Nephron progenitor cell (in vitro differentiated cells): ENCODE results near the gene IFFO2.

ENCODE experiments used
- DNase-seq: peaks from one replicate; pipeline ENCODE4 v3.0.0; 2021
- H3K27ac Mint-ChIP-seq: 2 replicates; pipeline ENCODE4 v1.8.0; 2021; ENCODE audit warnings: mild to moderate bottlenecking, moderate library complexity, mixed read lengths
- H3K27me3 Mint-ChIP-seq: 2 replicates; pipeline ENCODE4 v1.8.0; 2021; ENCODE audit warnings: mild to moderate bottlenecking, low read depth, mixed read lengths; ENCODE audit not compliant: poor library complexity
- H3K36me3 Mint-ChIP-seq: 2 replicates; pipeline ENCODE4 v1.8.0; 2021; ENCODE audit warnings: low read depth, mixed read lengths
- H3K4me1 Mint-ChIP-seq: 2 replicates; pipeline ENCODE4 v1.8.0; 2021; ENCODE audit warnings: mixed read lengths
- H3K4me3 Mint-ChIP-seq: 2 replicates; pipeline ENCODE4 v1.8.0; 2021; ENCODE audit warnings: mild to moderate bottlenecking, moderate library complexity, mixed read lengths
- H3K9me3 Mint-ChIP-seq: 2 replicates; pipeline ENCODE4 v1.8.0; 2021; ENCODE audit warnings: mild to moderate bottlenecking, moderate library complexity, mixed read lengths
- TF ChIP-seq, protein P1 (sequence below): fragments of 200-600 bp; sonication (generic); IDR thresholded peaks from 2 replicates; pipeline ENCODE4 v1.5.0; 2021; ENCODE audit warnings: antibody characterized with exemption

The IFFO2 gene

GRCh38 chr1:18943914-18944572 lies 12.4 kb downstream of the IFFO2 start:
- Mint-ChIP-seq H3K27me3 (no peaks in the 10 kb centered on the region), H3K27ac (no peak overlapping the region), H3K4me1 (peaks cover 86% of the 10 kb centered on the region), H3K9me3 (no peaks in the 10 kb centered on the region), H3K4me3 (no peak overlapping the region), H3K36me3 (no peaks in the 10 kb centered on the region)
- TF ChIP-seq, protein P1, sequence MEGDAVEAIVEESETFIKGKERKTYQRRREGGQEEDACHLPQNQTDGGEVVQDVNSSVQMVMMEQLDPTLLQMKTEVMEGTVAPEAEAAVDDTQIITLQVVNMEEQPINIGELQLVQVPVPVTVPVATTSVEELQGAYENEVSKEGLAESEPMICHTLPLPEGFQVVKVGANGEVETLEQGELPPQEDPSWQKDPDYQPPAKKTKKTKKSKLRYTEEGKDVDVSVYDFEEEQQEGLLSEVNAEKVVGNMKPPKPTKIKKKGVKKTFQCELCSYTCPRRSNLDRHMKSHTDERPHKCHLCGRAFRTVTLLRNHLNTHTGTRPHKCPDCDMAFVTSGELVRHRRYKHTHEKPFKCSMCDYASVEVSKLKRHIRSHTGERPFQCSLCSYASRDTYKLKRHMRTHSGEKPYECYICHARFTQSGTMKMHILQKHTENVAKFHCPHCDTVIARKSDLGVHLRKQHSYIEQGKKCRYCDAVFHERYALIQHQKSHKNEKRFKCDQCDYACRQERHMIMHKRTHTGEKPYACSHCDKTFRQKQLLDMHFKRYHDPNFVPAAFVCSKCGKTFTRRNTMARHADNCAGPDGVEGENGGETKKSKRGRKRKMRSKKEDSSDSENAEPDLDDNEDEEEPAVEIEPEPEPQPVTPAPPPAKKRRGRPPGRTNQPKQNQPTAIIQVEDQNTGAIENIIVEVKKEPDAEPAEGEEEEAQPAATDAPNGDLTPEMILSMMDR = no peak
- DNase-seq = no peak

DNA sequence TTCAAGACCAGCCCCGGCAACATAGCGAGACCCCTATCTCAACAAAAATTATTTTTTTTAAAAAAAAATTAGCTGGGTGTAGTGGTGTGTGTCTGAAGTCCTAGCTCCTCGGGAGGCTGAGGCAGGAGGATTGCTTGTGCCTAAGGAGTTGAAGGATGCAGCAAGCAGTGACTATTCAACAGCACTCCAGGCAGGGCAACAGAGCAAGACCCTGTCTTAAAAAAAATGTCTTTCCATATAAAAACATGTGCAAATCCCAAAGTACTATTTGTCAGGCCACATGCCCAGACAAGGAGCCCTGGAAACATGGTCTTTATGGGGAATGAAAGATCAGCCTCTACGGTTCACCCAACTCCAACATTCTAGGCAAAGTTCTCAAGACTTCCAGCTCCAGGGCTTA lies 13.3 kb downstream of the IFFO2 start:
- no peaks in the 10 kb centered on the region for H3K9me3 Mint-ChIP-seq
- H3K4me1 Mint-ChIP-seq = peaks cover 81% of the 10 kb centered on the region
- TF ChIP-seq, protein P1 = no peak
- no peak for DNase-seq
- no peaks in the 10 kb centered on the region for H3K27me3 Mint-ChIP-seq
- no peak overlapping the region for H3K27ac Mint-ChIP-seq
- no peaks in the 10 kb centered on the region for H3K36me3 Mint-ChIP-seq
- H3K4me3 Mint-ChIP-seq = no peak overlapping the region

- no peak overlapping the region for H3K27ac Mint-ChIP-seq
- TF ChIP-seq, protein P1 = no peak
- no peaks in the 10 kb centered on the region for H3K9me3 Mint-ChIP-seq
- H3K27me3 Mint-ChIP-seq = no peaks in the 10 kb centered on the region
- no peak for DNase-seq
- no peaks in the 10 kb centered on the region for H3K36me3 Mint-ChIP-seq
- no peak overlapping the region for H3K4me3 Mint-ChIP-seq
- peaks cover 76% of the 10 kb centered on the region for H3K4me1 Mint-ChIP-seq
Measured at GRCh38 chr1:18942340-18942739, 14.1 kb downstream of the IFFO2 start.

DNA sequence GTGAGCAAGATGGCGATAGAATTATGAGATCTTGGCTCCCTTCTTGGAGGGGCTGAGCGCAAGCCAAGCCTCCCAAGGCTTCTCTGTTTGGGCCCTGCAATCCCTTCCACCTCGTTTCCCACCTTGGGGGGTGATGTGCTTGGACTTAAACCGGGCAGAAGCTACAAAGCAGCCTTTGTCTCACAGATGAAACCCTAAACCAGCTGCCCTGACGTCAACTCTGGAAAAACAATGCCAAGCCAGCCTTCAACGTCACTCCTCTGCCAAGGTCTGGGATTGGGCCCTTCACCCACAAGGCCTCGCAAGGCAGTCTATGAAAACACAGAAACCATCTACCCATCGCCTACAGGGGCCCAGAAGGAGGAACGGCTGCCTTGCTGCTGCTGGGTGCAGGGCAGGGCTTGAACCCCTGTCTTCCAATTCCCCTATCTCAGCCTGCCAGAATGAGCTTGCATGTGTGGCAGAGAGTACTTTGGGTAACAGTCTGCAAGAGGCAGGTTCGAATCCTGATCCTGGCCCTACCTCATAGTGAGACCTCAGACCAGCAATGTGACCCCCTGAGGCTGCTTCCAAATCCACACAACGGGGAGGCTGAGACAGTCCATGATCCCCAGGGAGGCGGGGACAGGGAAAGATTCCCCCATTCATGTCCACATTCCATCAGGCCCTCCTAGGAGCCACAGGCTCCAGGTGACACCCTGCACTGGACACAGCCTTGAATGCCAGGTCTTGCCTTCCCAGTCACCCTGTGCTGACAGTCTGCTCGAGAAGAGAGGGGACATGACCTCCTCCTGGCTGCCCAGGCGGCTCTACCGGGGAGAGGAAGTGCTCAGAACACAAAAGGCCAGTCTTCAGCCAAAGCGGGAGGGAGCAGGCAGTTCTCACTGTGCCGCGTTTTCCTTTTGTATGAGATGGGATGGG lies 15.0 kb downstream of the IFFO2 start:
- peaks cover 77% of the 10 kb centered on the region for H3K4me1 Mint-ChIP-seq
- TF ChIP-seq, protein P1 = no peak
- no peak for DNase-seq
- peak overlapping the region; percentile 78 for H3K27ac Mint-ChIP-seq
- H3K4me3 Mint-ChIP-seq = no peak overlapping the region
- H3K36me3 Mint-ChIP-seq = no peaks in the 10 kb centered on the region
- H3K27me3 Mint-ChIP-seq = no peaks in the 10 kb centered on the region
- H3K9me3 Mint-ChIP-seq = no peaks in the 10 kb centered on the region

DNA sequence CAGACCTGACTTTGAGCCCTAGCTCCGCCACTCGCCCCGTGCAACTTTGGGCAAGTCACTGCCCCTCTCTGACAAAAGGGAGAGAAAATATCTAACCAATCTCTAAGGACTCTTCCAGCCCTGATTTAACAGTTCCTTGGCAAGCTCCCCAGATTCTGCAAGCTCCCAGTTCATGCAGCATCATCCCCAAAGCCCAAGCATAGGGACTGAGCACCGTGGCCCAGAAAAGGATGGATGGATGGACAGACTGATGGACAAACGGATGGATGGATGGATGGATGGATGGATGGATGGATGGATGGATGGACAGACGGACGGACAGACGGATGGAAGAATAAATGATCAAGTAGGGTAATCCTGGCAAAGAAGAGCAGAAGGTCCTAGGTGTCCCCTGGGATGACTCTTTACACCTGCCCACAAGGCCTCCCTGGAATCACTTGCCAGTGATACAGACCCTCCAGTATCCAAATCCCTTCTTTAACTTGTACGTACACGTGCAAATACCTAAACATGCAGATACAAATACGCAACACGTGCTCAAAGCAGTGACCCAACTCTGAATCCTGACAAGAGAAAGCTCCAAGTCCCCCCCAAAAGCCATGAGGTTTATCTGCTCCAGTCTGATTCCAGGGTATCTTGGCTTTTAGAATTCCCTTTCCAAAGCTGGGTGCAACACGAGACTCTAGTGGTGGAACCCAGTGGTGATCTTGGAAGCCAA lies 16.0 kb downstream of the IFFO2 start:
- H3K36me3 Mint-ChIP-seq = no peaks in the 10 kb centered on the region
- no peaks in the 10 kb centered on the region for H3K9me3 Mint-ChIP-seq
- peak overlapping the region; percentile 89 for H3K27ac Mint-ChIP-seq
- peaks cover 77% of the 10 kb centered on the region for H3K4me1 Mint-ChIP-seq
- H3K27me3 Mint-ChIP-seq = peaks cover 3% of the 10 kb centered on the region
- DNase-seq = no peak
- H3K4me3 Mint-ChIP-seq = no peak overlapping the region
- TF ChIP-seq, protein P1 = no peak
